Endothelial cell of umbilical vein (primary cell): ENCODE measurements around the gene RAB36. TPM values are rescaled to one million over a fixed set of nuclear protein-coding genes. Genes with fewer than 3 reads are reported as not detected.

Source experiments
- BruUV-seq: library from RNA; stranded (reverse); fragments of 400-500 nt; replicated peaks from 2 replicates; lab custom pipeline; 2021; lab: Mats Ljungman, UMichigan
- CTCF ChIA-PET: fragments of 300-600, 350-600 bp; sonication (Branson Sonifier 250); formaldehyde crosslinking; loops from one replicate; lab custom pipeline; 2021; ENCODE audit warnings: antibody characterized with exemption, inconsistent platforms; lab: Charles Lee
- POLR2A ChIA-PET: fragments of 300-600, 350-600 bp; sonication (Branson Sonifier 250); formaldehyde crosslinking; loops from one replicate; lab custom pipeline; 2021; ENCODE audit warnings: antibody characterized with exemption, inconsistent platforms; lab: Charles Lee
- DNase-seq: peaks from one replicate; pipeline ENCODE4 v3.0.0-alpha.2; 2011; ENCODE audit warnings: low read depth, low spot score
- FAIRE-seq: peaks from 2 replicates; lab custom pipeline; 2011; peaks lifted over from hg19 to GRCh38; lab: Jason Lieb, UNC
- H2AFZ ChIP-seq: 2 replicates; pipeline ENCODE4 v1.6.0; 2012; ENCODE audit warnings: low read depth, low read length, control low read depth, inconsistent platforms
- H3K27ac ChIP-seq: 2 replicates; pipeline ENCODE4 v1.5.1; 2011; ENCODE audit warnings: low read depth, mild to moderate bottlenecking, control low read depth, low read length, moderate library complexity; ENCODE audit not compliant: insufficient read depth
- H3K27me3 ChIP-seq, 2 experiments: 2 replicates each; pipeline versions ENCODE4 v1.6.0 to v1.6.1; 2011; ENCODE audit warnings: low read length in 2 of 2, mixed read lengths in 1 of 2; ENCODE audit not compliant: control insufficient read depth in 2 of 2, insufficient read depth in 2 of 2
- H3K36me3 ChIP-seq, 2 experiments: 2 replicates in 1 of 2; 3 replicates in 1 of 2; pipeline ENCODE4 v1.5.1; 2011; ENCODE audit warnings: low read length in 2 of 2, mild to moderate bottlenecking in 1 of 2, moderate library complexity in 1 of 2; ENCODE audit not compliant: control insufficient read depth in 2 of 2, insufficient read depth in 2 of 2; ENCODE audit errors: extremely low read depth in 1 of 2
- H3K4me1 ChIP-seq: 3 replicates; pipeline ENCODE4 v1.5.1; 2011; ENCODE audit warnings: mild to moderate bottlenecking, low read length; ENCODE audit not compliant: control insufficient read depth, insufficient read depth; ENCODE audit errors: extremely low read depth
- H3K4me2 ChIP-seq: 2 replicates; pipeline ENCODE4 v1.6.1; 2011; ENCODE audit warnings: low read length, control low read depth, mixed read lengths; ENCODE audit not compliant: insufficient read depth
- H3K4me3 ChIP-seq, 3 experiments: fragments of 200-600 bp in 1 of 3; sonication (generic), shearing (Covaris generic) in 1 of 3; replicated peaks in 1 of 3; 2 replicates each; pipeline ENCODE4 v1.5.1; 2011 to 2016; ENCODE audit warnings: control low read depth in 3 of 3, low read length in 3 of 3, mild to moderate bottlenecking in 2 of 3, inconsistent platforms in 1 of 3, low read depth in 1 of 3, moderate library complexity in 1 of 3; ENCODE audit not compliant: insufficient read depth in 1 of 3
- H3K79me2 ChIP-seq: 2 replicates; pipeline ENCODE4 v1.6.0; 2012; ENCODE audit warnings: low read length, inconsistent platforms; ENCODE audit not compliant: control insufficient read depth, insufficient read depth
- H3K9ac ChIP-seq: replicated peaks from 2 replicates; pipeline ENCODE3; 2011; ENCODE audit warnings: low read length, control low read depth; ENCODE audit not compliant: insufficient read depth; ENCODE audit errors: extremely low read depth
- H3K9me1 ChIP-seq: replicated peaks from 3 replicates; pipeline ENCODE4 v1.6.0; 2011; ENCODE audit warnings: mild to moderate bottlenecking, low read length; ENCODE audit not compliant: control insufficient read depth, insufficient read depth; ENCODE audit errors: extremely low read depth
- H3K9me3 ChIP-seq: replicated peaks from 2 replicates; pipeline ENCODE4 v1.5.1; 2012; ENCODE audit warnings: low read length, inconsistent platforms; ENCODE audit not compliant: control insufficient read depth, insufficient read depth
- H4K20me1 ChIP-seq: replicated peaks from 2 replicates; pipeline ENCODE3; 2011; ENCODE audit warnings: mild to moderate bottlenecking, low read length; ENCODE audit not compliant: control insufficient read depth, insufficient read depth; ENCODE audit errors: extremely low read depth
- EZH2 ChIP-seq: IDR thresholded peaks from 2 replicates; pipeline ENCODE4 v1.6.1; 2012; ENCODE audit warnings: borderline replicate concordance, low read depth, mild to moderate bottlenecking, moderate library complexity, low read length, inconsistent platforms; ENCODE audit not compliant: severe bottlenecking
- POLR2AphosphoS5 ChIP-seq: IDR thresholded peaks from 2 replicates; pipeline ENCODE4 v1.6.1; 2012; ENCODE audit warnings: low read depth, mild to moderate bottlenecking, control low read depth, low read length, moderate library complexity; ENCODE audit not compliant: insufficient read depth
- dilution Hi-C: fragments of 300-500 bp; cut with MboI; formaldehyde crosslinking; loops from one replicate; pipeline ENCODE4 v1.15.0; 2019; ENCODE audit warnings: low sequenced_read_pairs; ENCODE audit not compliant: extremely low pct_ligation_motif_present
- intact Hi-C: fragments of 100-400 bp; cut with micrococcal nuclease; formaldehyde crosslinking; loops from one replicate; pipeline ENCODE4 v1.10.0; 2022
- polyA plus RNA-seq, 4 experiments: library from polyadenylated mRNA; depleted of rRNA in 3 of 4; stranded (reverse) in 3 of 4; unstranded in 1 of 4; fragments of >200 nt; gene quantifications; 2 replicates each; pipeline versions ENCODE4 v1.2.1 to v1.2.3, GENCODE V29; 2011 to 2012; ENCODE audit warnings: missing spikeins in 1 of 4
- total RNA-seq: library from RNA; stranded (reverse); gene quantifications from 2 replicates; pipeline ENCODE4 v1.2.3, GENCODE V29; 2021
- TF ChIP-seq, protein P1 (sequence below), 2 donors: IDR thresholded peaks; 1 replicate in 1 of 2; 2 replicates in 1 of 2; pipeline ENCODE4 v1.5.1; 2011; ENCODE audit warnings: low read length in 2 of 2, mild to moderate bottlenecking in 2 of 2, moderate library complexity in 2 of 2, control low read depth in 1 of 2, inconsistent platforms in 1 of 2, low read depth in 1 of 2; ENCODE audit not compliant: insufficient read depth in 1 of 2; ENCODE audit errors: extremely low read depth in 1 of 2

Gene RAB36
- total and polyA plus RNA-seq, 2 donors (not counting 3 experiments of a cell fraction or from before 2014, with no cell fraction given): 2.7 to 3.1 TPM

DNA sequence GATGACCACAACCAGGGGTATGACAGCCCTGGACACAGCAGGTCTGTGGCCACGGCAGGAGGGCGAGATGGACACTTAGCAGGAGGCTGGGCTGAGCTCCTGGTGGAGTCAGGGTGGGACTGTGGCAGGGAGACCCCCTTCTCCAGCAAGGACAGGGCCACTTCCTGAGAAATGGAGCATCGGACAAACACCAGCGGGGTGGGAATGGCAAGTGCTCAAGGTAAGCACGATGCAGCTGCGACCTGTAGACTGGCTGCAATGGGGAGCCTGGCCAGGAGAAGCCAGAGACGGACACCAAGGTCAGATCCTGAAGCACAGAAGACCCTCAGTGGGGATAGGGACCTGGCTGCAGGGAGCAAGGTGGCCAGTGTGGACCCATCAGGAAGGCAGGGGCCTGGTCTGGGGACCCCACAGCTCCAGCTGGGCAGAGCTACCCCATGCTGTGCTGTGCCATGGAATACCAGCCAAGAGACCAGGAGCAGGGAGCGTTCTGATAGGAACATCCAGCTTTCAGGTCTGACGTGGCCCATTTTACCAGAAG is 32.7 kb upstream of the RAB36 start:
- Histone ChIP-seq H4K20me1 (no peaks in the 10 kb centered on the region), H3K27ac (no peak overlapping the region), H3K79me2 (no peaks in the 10 kb centered on the region), H3K9me1 (no peaks in the 10 kb centered on the region), H3K4me3 (no peak overlapping the region), H3K4me1 (no peaks in the 10 kb centered on the region), H3K9ac (no peak overlapping the region), H3K9me3 (no peaks in the 10 kb centered on the region), H2AFZ (no peak overlapping the region), H3K4me2 (no peak overlapping the region), H3K27me3 (no peaks in the 10 kb centered on the region), H3K36me3 (no peaks in the 10 kb centered on the region)
- intact Hi-C loops: no loop called here
- TF ChIP-seq EZH2 (no peak), POLR2AphosphoS5 (no peak)
- TF ChIP-seq, protein P1, sequence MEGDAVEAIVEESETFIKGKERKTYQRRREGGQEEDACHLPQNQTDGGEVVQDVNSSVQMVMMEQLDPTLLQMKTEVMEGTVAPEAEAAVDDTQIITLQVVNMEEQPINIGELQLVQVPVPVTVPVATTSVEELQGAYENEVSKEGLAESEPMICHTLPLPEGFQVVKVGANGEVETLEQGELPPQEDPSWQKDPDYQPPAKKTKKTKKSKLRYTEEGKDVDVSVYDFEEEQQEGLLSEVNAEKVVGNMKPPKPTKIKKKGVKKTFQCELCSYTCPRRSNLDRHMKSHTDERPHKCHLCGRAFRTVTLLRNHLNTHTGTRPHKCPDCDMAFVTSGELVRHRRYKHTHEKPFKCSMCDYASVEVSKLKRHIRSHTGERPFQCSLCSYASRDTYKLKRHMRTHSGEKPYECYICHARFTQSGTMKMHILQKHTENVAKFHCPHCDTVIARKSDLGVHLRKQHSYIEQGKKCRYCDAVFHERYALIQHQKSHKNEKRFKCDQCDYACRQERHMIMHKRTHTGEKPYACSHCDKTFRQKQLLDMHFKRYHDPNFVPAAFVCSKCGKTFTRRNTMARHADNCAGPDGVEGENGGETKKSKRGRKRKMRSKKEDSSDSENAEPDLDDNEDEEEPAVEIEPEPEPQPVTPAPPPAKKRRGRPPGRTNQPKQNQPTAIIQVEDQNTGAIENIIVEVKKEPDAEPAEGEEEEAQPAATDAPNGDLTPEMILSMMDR (IDR thresholded peaks at IDR 0.05; ENCODE audit: extremely low read depth in 1 of 2, insufficient read depth in 1 of 2, low read depth in 1 of 2, low read length in 2 of 2): no peak
- dilution Hi-C loops: no loop called here
- POLR2A ChIA-PET: no interaction called here
- no TSS peak for BruUV-seq
- CTCF ChIA-PET: interaction anchor here (1.1 kb wide), 1 partner anchor 153 kb away, joined by 3 read pairs; no protein-coding TSS in a partner anchor
- DNase-seq (no peak), FAIRE-seq (no peak)
